Natural killer cell (primary cell): ENCODE data around the gene FMN1. TPM values are rescaled to one million over a fixed set of nuclear protein-coding genes. Genes with fewer than 3 reads are reported as not detected.

Experiments used
- ATAC-seq, 3 donors: fragments of 150-1000 bp in 2 of 3; fragments of 200-7000 bp in 1 of 3; cut with Tn5 transposase; 1 replicate in 1 of 3; 2 replicates in 2 of 3; pipeline ENCODE4 v1.10.0; 2021; ENCODE audit warnings: mild to moderate bottlenecking in 2 of 3, moderate library complexity in 2 of 3
- DNase-seq, 2 donors: peaks; one replicate each; pipeline versions ENCODE4 v3.0.0 to v3.0.0-alpha.2; 2013 to 2021; ENCODE audit warnings: mixed read lengths in 1 of 2
- H3K27ac ChIP-seq: one replicate; pipeline ENCODE4 v1.5.1; 2013; ENCODE audit warnings: mild to moderate bottlenecking, low read length
- H3K27me3 ChIP-seq: one replicate; pipeline ENCODE4 v1.6.1; 2013; ENCODE audit warnings: low read length; ENCODE audit not compliant: control insufficient read depth, insufficient read depth
- H3K36me3 ChIP-seq: one replicate; pipeline ENCODE4 v1.6.1; 2013; ENCODE audit warnings: low read length; ENCODE audit not compliant: control insufficient read depth, insufficient read depth
- H3K4me1 ChIP-seq: one replicate; pipeline ENCODE4 v1.6.1; 2013; ENCODE audit warnings: low read length; ENCODE audit not compliant: control insufficient read depth, insufficient read depth
- H3K4me3 ChIP-seq: one replicate; pipeline ENCODE4 v1.5.1; 2013; ENCODE audit warnings: low read length
- H3K9me3 ChIP-seq: one replicate; pipeline ENCODE4 v1.6.1; 2013; ENCODE audit warnings: low read length; ENCODE audit not compliant: control insufficient read depth, insufficient read depth
- H3K27ac Mint-ChIP-seq, 2 donors: one replicate each; pipeline ENCODE4 v1.8.0; 2022; ENCODE audit warnings: mild to moderate bottlenecking in 2 of 2, mixed read lengths in 2 of 2, moderate library complexity in 1 of 2
- H3K27me3 Mint-ChIP-seq, 2 donors: one replicate each; pipeline ENCODE4 v1.8.0; 2022; ENCODE audit warnings: low read depth in 2 of 2, mixed read lengths in 2 of 2
- H3K36me3 Mint-ChIP-seq: one replicate; pipeline ENCODE4 v1.8.0; 2022; ENCODE audit warnings: mixed read lengths
- H3K4me1 Mint-ChIP-seq, 2 donors: one replicate each; pipeline ENCODE4 v1.8.0; 2022; ENCODE audit warnings: mixed read lengths in 2 of 2
- H3K4me3 Mint-ChIP-seq: one replicate; pipeline ENCODE4 v1.8.0; 2022; ENCODE audit warnings: mild to moderate bottlenecking, moderate library complexity, mixed read lengths
- H3K9me3 Mint-ChIP-seq, 2 donors: one replicate each; pipeline ENCODE4 v1.8.0; 2022; ENCODE audit warnings: mixed read lengths in 2 of 2
- CTCF ChIP-seq: fragments of 200-600 bp; IDR thresholded peaks from one replicate; pipeline ENCODE4 v1.8.0; 2022; ENCODE audit warnings: antibody characterized with exemption
- WGBS: methylation state at CpG from one replicate; pipeline ENCODE4 v1.1.7; 2013; ENCODE audit warnings: missing lambda C conversion rate; ENCODE audit not compliant: insufficient coverage; 5-methylcytosine and 5-hydroxymethylcytosine counted together
- intact Hi-C: fragments of 100-400 bp; cut with micrococcal nuclease; formaldehyde crosslinking; loops from one replicate; pipeline ENCODE4 v1.14.2; 2022
- total RNA-seq, 4 donors: library from RNA; stranded (reverse); fragments of 120-200 nt in 1 of 4; gene quantifications; one replicate each; pipeline versions ENCODE4 v1.2.3 to v1.2.4, GENCODE V29; 2013 to 2022

FMN1 gene
- total RNA-seq, 3 donors from 2014 or later (not counting 1 experiment from before 2014, with no cell fraction given), result 2.0 to 19.2 (median 2.2) TPM

- no peaks in the 10 kb centered on the region for H3K9me3 ChIP-seq
- H3K27ac ChIP-seq, result no peak overlapping the region
- ATAC-seq (no peak), DNase-seq (no peak)
- no peaks in the 10 kb centered on the region for H3K4me1 ChIP-seq
- H3K9me3 Mint-ChIP-seq, result no peaks in the 10 kb centered on the region
- intact Hi-C loops, result no loop called here
- no peaks in the 10 kb centered on the region for H3K4me1 Mint-ChIP-seq
- TF ChIP-seq CTCF, result no peak
- H3K27me3 Mint-ChIP-seq, result no peaks in the 10 kb centered on the region
- no peaks in the 10 kb centered on the region for H3K27me3 ChIP-seq
- H3K27ac Mint-ChIP-seq, result no peak overlapping the region
- H3K4me3 ChIP-seq, result no peak overlapping the region
- no peak overlapping the region for H3K4me3 Mint-ChIP-seq
- 95% methylated on average over 2 of the region's 2 CpGs for WGBS
- H3K36me3 Mint-ChIP-seq, result no peaks in the 10 kb centered on the region
- H3K36me3 ChIP-seq, result no peaks in the 10 kb centered on the region
Measured at GRCh38 chr15:32966512-32966911, 228.0 kb downstream of the FMN1 start.

GRCh38 chr15:32965897-32966296 is 228.6 kb downstream of the FMN1 start:
- H3K4me1 ChIP-seq, result no peaks in the 10 kb centered on the region
- Mint-ChIP-seq H3K9me3 (no peaks in the 10 kb centered on the region), H3K4me3 (no peak overlapping the region), H3K36me3 (no peaks in the 10 kb centered on the region), H3K27ac (no peak overlapping the region), H3K27me3 (no peaks in the 10 kb centered on the region), H3K4me1 (no peaks in the 10 kb centered on the region)
- TF ChIP-seq CTCF, result no peak
- no peak overlapping the region for H3K27ac ChIP-seq
- ATAC-seq, result no peak
- H3K27me3 ChIP-seq, result no peaks in the 10 kb centered on the region
- WGBS, result 91% methylated on average over 3 of the region's 6 CpGs
- intact Hi-C loops, result no loop called here
- no peaks in the 10 kb centered on the region for H3K36me3 ChIP-seq
- no peak for DNase-seq
- H3K4me3 ChIP-seq, result no peak overlapping the region
- no peaks in the 10 kb centered on the region for H3K9me3 ChIP-seq

- intact Hi-C loops, result no loop called here
- Mint-ChIP-seq H3K4me3 (no peak overlapping the region), H3K27me3 (no peaks in the 10 kb centered on the region), H3K27ac (no peak overlapping the region), H3K9me3 (no peaks in the 10 kb centered on the region), H3K36me3 (no peaks in the 10 kb centered on the region), H3K4me1 (no peaks in the 10 kb centered on the region)
- WGBS, result 82% methylated on average over 1 of the region's 1 CpG
- no peak for TF ChIP-seq CTCF
- no peaks in the 10 kb centered on the region for H3K9me3 ChIP-seq
- DNase-seq (no peak), ATAC-seq (no peak)
- H3K27ac ChIP-seq, result no peak overlapping the region
- H3K36me3 ChIP-seq, result no peaks in the 10 kb centered on the region
- no peaks in the 10 kb centered on the region for H3K4me1 ChIP-seq
- H3K4me3 ChIP-seq, result no peak overlapping the region
- no peaks in the 10 kb centered on the region for H3K27me3 ChIP-seq
Measured at GRCh38 chr15:32959077-32959476, 235.4 kb downstream of the FMN1 start.

GRCh38 chr15:32957219-32957618 is 237.3 kb downstream of the FMN1 start:
- WGBS, result 33% methylated on average over 1 of the region's 4 CpGs
- intact Hi-C loops, result no loop called here

More at GRCh38 chr15:32957219-32957618, 237.3 kb downstream of the FMN1 start:
- H3K27ac Mint-ChIP-seq, result no peak overlapping the region
- no peak for DNase-seq
- H3K36me3 Mint-ChIP-seq, result no peaks in the 10 kb centered on the region
- Histone ChIP-seq H3K4me3 (no peak overlapping the region), H3K4me1 (no peaks in the 10 kb centered on the region), H3K27ac (no peak overlapping the region), H3K27me3 (no peaks in the 10 kb centered on the region), H3K9me3 (no peaks in the 10 kb centered on the region), H3K36me3 (no peaks in the 10 kb centered on the region)
- no peaks in the 10 kb centered on the region for H3K9me3 Mint-ChIP-seq
- no peak overlapping the region for H3K4me3 Mint-ChIP-seq
- no peak for ATAC-seq
- H3K4me1 Mint-ChIP-seq, result no peaks in the 10 kb centered on the region
- no peaks in the 10 kb centered on the region for H3K27me3 Mint-ChIP-seq
- no peak for TF ChIP-seq CTCF
